Trophoblast cell (in vitro differentiated cells and primary cell): ENCODE data around the gene LMO2.

Experiments used
- DNase-seq, 2 donors: peaks; one replicate each; pipeline ENCODE4 v3.0.0-alpha.2; 2016
- H2AFZ ChIP-seq: 2 replicates; pipeline ENCODE4 v1.6.1; 2013; ENCODE audit warnings: low read length, moderate library complexity, mild to moderate bottlenecking; ENCODE audit not compliant: insufficient read depth, poor library complexity
- H2AK5ac ChIP-seq: 2 replicates; pipeline ENCODE4 v1.6.1; 2013; ENCODE audit warnings: mild to moderate bottlenecking, low read length
- H2BK120ac ChIP-seq: 2 replicates; pipeline ENCODE4 v1.6.1; 2013; ENCODE audit warnings: low read length, mild to moderate bottlenecking, moderate library complexity; ENCODE audit not compliant: insufficient read depth, poor library complexity
- H2BK12ac ChIP-seq: 2 replicates; pipeline ENCODE4 v1.6.1; 2013; ENCODE audit warnings: mild to moderate bottlenecking, low read length, moderate library complexity
- H2BK5ac ChIP-seq: 2 replicates; pipeline ENCODE4 v1.6.1; 2013; ENCODE audit warnings: low read length, low read depth, moderate library complexity, mild to moderate bottlenecking; ENCODE audit not compliant: poor library complexity
- H3K14ac ChIP-seq: 2 replicates; pipeline ENCODE4 v1.6.1; 2013; ENCODE audit warnings: mild to moderate bottlenecking, low read length
- H3K18ac ChIP-seq: 2 replicates; pipeline ENCODE4 v1.6.1; 2013; ENCODE audit warnings: mild to moderate bottlenecking, low read length
- H3K23ac ChIP-seq: 2 replicates; pipeline ENCODE4 v1.6.1; 2013; ENCODE audit warnings: low read length
- H3K27ac ChIP-seq: 2 replicates; pipeline ENCODE4 v1.5.1; 2013; ENCODE audit warnings: low read depth, mild to moderate bottlenecking, inconsistent platforms, low read length, moderate library complexity
- H3K27me3 ChIP-seq: 2 replicates; pipeline ENCODE4 v1.6.1; 2013; ENCODE audit warnings: inconsistent platforms, mild to moderate bottlenecking, low read length, moderate library complexity; ENCODE audit not compliant: insufficient read depth
- H3K36me3 ChIP-seq, 2 experiments: 1 replicate in 1 of 2; 2 replicates in 1 of 2; pipeline ENCODE4 v1.6.1; 2013; ENCODE audit warnings: low read length in 2 of 2, mild to moderate bottlenecking in 2 of 2, moderate library complexity in 1 of 2; ENCODE audit not compliant: insufficient read depth in 2 of 2, control insufficient read depth in 1 of 2
- H3K4ac ChIP-seq: 2 replicates; pipeline ENCODE4 v1.6.1; 2013; ENCODE audit warnings: low read depth, mild to moderate bottlenecking, low read length, moderate library complexity
- H3K4me1 ChIP-seq, 2 experiments: 1 replicate in 1 of 2; 2 replicates in 1 of 2; pipeline ENCODE4 v1.6.1; 2013; ENCODE audit warnings: low read length in 2 of 2, mild to moderate bottlenecking in 2 of 2, moderate library complexity in 1 of 2; ENCODE audit not compliant: insufficient read depth in 2 of 2, control insufficient read depth in 1 of 2
- H3K4me2 ChIP-seq: 2 replicates; pipeline ENCODE4 v1.6.1; 2013; ENCODE audit warnings: inconsistent platforms, mild to moderate bottlenecking, low read length, moderate library complexity
- H3K4me3 ChIP-seq: 2 replicates; pipeline ENCODE4 v1.5.1; 2013; ENCODE audit warnings: mild to moderate bottlenecking, low read depth, low read length, inconsistent platforms
- H3K79me1 ChIP-seq: one replicate; pipeline ENCODE4 v1.6.1; 2013; ENCODE audit warnings: low read length
- H3K79me2 ChIP-seq: 2 replicates; pipeline ENCODE4 v1.6.1; 2013; ENCODE audit warnings: low read length, mild to moderate bottlenecking; ENCODE audit not compliant: control insufficient read depth, insufficient read depth, poor library complexity
- H3K9ac ChIP-seq: 2 replicates; pipeline ENCODE4 v1.6.1; 2013; ENCODE audit warnings: mild to moderate bottlenecking, low read length
- H3K9me3 ChIP-seq: 2 replicates; pipeline ENCODE4 v1.6.1; 2013; ENCODE audit warnings: low read depth, mild to moderate bottlenecking, control low read depth, inconsistent platforms, low read length; ENCODE audit not compliant: insufficient read depth
- H4K12ac ChIP-seq: 2 replicates; pipeline ENCODE4 v1.6.1; 2013; ENCODE audit warnings: low read depth, mild to moderate bottlenecking, low read length, moderate library complexity
- H4K8ac ChIP-seq: 2 replicates; pipeline ENCODE4 v1.6.1; 2013; ENCODE audit warnings: low read depth, mild to moderate bottlenecking, low read length, moderate library complexity
- H4K91ac ChIP-seq: one replicate; pipeline ENCODE4 v1.6.1; 2013; ENCODE audit warnings: low read depth, mild to moderate bottlenecking, low read length, moderate library complexity
- WGBS: extraction: QIAGEN DNeasy Blood & Tissue Kit; methylation state at CpG from one replicate; pipeline ENCODE4 v1.1.7; 2013; ENCODE audit warnings: missing lambda C conversion rate; ENCODE audit not compliant: insufficient read length, insufficient coverage; ENCODE audit errors: extremely low coverage; 5-methylcytosine and 5-hydroxymethylcytosine counted together

Gene LMO2

GRCh38 chr11:33904102-33904501 lies 12.2 kb upstream of the LMO2 start:
- Histone ChIP-seq H3K4me3 (no peak overlapping the region), H3K79me2 (no peaks in the 10 kb centered on the region), H3K23ac (no peak overlapping the region), H3K18ac (no peak overlapping the region), H2AFZ (no peak overlapping the region), H4K91ac (no peak overlapping the region), H3K4ac (no peak overlapping the region), H3K4me2 (no peak overlapping the region), H3K4me1 (peaks cover 2 to 4% of the 10 kb centered on the region in 2 experiments), H2BK120ac (no peak overlapping the region), H3K27ac (no peak overlapping the region), H4K8ac (no peak overlapping the region), H3K36me3 (no peaks in the 10 kb centered on the region), H2BK12ac (no peak overlapping the region), H3K9ac (no peak overlapping the region), H2BK5ac (no peak overlapping the region), H4K12ac (no peak overlapping the region), H3K9me3 (peaks cover 2% of the 10 kb centered on the region), H3K79me1 (no peaks in the 10 kb centered on the region), H3K14ac (no peak overlapping the region), H3K27me3 (no peaks in the 10 kb centered on the region), H2AK5ac (no peak overlapping the region)
- DNase-seq = no peak
- no CpG with 5 or more reads among the region's 5 CpGs for WGBS

DNA sequence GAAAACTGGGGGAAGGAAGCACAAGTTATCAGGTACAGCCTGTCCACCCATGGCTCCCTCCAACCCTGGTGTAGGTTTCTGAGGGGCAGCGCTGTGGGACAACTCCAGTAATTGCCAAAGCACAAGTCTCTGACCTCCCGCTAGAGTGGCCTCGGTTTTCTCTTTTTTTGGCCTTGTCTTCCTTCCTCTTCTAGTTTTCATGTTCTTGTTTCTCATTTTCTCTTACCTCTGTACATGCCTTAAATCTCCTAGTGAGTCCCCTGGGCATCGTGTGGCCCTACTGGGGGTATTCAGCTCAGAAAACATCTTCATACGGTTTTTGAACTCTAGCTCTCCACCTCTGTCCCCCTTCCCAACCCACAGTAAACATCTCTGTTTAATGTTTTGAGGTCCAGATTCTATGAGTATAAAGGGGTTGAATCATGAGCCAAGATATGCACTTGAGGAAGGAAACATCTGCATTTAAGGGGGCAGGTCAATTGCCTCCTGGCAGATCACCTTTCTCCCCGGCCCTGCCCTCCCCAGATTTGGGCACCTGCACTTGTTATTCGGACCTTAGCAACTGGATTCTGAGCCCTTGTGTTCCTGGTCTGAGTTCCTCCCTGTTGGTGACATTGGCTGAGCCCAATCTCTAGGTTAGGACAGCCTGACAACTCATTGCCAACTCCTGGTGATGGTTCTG lies 8.4 kb upstream of the LMO2 start:
- Histone ChIP-seq H2BK5ac (no peak overlapping the region), H3K27me3 (no peaks in the 10 kb centered on the region), H4K91ac (no peak overlapping the region), H2AK5ac (no peak overlapping the region), H3K14ac (no peak overlapping the region), H2BK120ac (no peak overlapping the region), H2AFZ (no peak overlapping the region), H3K36me3 (no peaks in the 10 kb centered on the region), H3K4me3 (no peak overlapping the region), H3K79me2 (no peaks in the 10 kb centered on the region), H3K4me1 (peaks cover 0 to 2% of the 10 kb centered on the region in 2 experiments), H3K27ac (no peak overlapping the region), H3K9me3 (no peaks in the 10 kb centered on the region), H4K8ac (no peak overlapping the region), H2BK12ac (no peak overlapping the region), H3K23ac (no peak overlapping the region), H3K4ac (no peak overlapping the region), H3K79me1 (no peaks in the 10 kb centered on the region), H3K4me2 (no peak overlapping the region), H4K12ac (no peak overlapping the region), H3K9ac (no peak overlapping the region), H3K18ac (no peak overlapping the region)
- no peak for DNase-seq
- no CpG with 5 or more reads among the region's 7 CpGs for WGBS

DNA sequence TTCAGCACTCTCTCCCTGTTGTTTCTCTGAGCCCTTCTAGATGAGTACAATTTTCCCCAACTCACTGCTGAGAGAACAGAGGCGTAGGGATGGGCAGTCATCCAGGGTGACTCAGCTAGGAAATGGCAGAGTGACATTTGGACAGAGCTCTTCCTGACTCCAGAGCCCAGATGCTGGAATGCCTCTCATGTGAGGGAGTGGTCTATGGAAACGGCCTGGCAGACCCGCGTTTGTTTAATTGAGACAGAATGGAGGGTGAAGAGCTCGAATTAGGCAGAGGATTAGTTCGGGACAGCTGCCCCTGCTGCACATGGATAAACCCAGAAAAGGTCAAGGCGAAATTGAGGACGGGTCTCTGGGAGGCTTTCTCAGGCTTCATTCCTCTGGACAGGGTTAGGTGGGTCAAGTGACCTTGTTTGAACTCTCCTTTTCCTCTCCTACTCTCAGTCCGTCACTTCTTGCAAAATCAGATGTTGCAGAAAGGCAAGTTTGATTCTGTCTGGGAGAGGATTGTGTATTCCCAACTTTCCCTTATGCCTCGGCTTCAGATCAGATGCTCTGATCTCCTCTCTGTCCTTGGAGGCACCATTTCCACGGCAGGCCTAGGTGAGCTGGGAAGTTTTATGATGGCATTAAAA lies 7.6 kb upstream of the LMO2 start:
- Histone ChIP-seq H3K4me2 (no peak overlapping the region), H4K8ac (no peak overlapping the region), H3K36me3 (no peaks in the 10 kb centered on the region), H3K27ac (no peak overlapping the region), H2AFZ (no peak overlapping the region), H3K4me3 (no peak overlapping the region), H3K9me3 (no peaks in the 10 kb centered on the region), H3K79me1 (no peaks in the 10 kb centered on the region), H3K23ac (no peak overlapping the region), H3K4me1 (peaks cover 0 to 2% of the 10 kb centered on the region in 2 experiments), H3K79me2 (no peaks in the 10 kb centered on the region), H3K14ac (no peak overlapping the region), H4K12ac (no peak overlapping the region), H3K27me3 (no peaks in the 10 kb centered on the region), H2BK5ac (no peak overlapping the region), H4K91ac (no peak overlapping the region), H2AK5ac (no peak overlapping the region), H3K9ac (no peak overlapping the region), H2BK120ac (no peak overlapping the region), H3K18ac (no peak overlapping the region), H3K4ac (no peak overlapping the region), H2BK12ac (no peak overlapping the region)
- no peak for DNase-seq
- WGBS = no CpG with 5 or more reads among the region's 11 CpGs

- Histone ChIP-seq H3K79me1 (no peaks in the 10 kb centered on the region), H4K8ac (no peak overlapping the region), H3K14ac (no peak overlapping the region), H4K12ac (no peak overlapping the region), H2BK5ac (no peak overlapping the region), H3K36me3 (no peaks in the 10 kb centered on the region), H4K91ac (no peak overlapping the region), H3K4me1 (peaks cover 0 to 2% of the 10 kb centered on the region in 2 experiments), H3K4me3 (no peak overlapping the region), H3K9me3 (no peaks in the 10 kb centered on the region), H3K4me2 (no peak overlapping the region), H3K27me3 (no peaks in the 10 kb centered on the region), H2AK5ac (no peak overlapping the region), H3K18ac (no peak overlapping the region), H3K9ac (no peak overlapping the region), H2AFZ (no peak overlapping the region), H3K79me2 (no peaks in the 10 kb centered on the region), H2BK12ac (no peak overlapping the region), H3K4ac (no peak overlapping the region), H3K27ac (no peak overlapping the region), H2BK120ac (no peak overlapping the region), H3K23ac (no peak overlapping the region)
- no CpG with 5 or more reads among the region's 3 CpGs for WGBS
- no peak for DNase-seq
Observed at GRCh38 chr11:33898957-33899356, 7.1 kb upstream of the LMO2 start.
